Left ventricle myocardium superior (tissue), 1 donor: Measurements from ENCODE around the gene INO80B. TPM values are rescaled to one million over a fixed set of nuclear protein-coding genes. Genes with fewer than 3 reads are reported as not detected.

Experiments used
- ATAC-seq: fragments of 200-7000 bp; cut with Tn5 transposase; one replicate; pipeline ENCODE4 v1.9.1; 2020; ENCODE audit warnings: mild to moderate bottlenecking, moderate library complexity
- DNase-seq: peaks from one replicate; pipeline ENCODE4 v3.0.0-alpha.2; 2020
- intact Hi-C: fragments of 100-400 bp; cut with micrococcal nuclease; formaldehyde crosslinking; loops from one replicate; pipeline ENCODE4 v1.11.0; 2022
- total RNA-seq: library from RNA; stranded (reverse); fragmentation: NEBNext Ultra II Directional; extraction: Animal tissue kit (Norgen Biotek cat#: 25700); gene quantifications from one replicate; pipeline ENCODE4 v1.2.1, GENCODE V29; 2021
- donor health status: DM: no; HTN: yes; CAD: no; lungs with severe emphysema.

The INO80B gene
- total RNA-seq, 1 donor from 2014 or later: 16.4 TPM

DNA sequence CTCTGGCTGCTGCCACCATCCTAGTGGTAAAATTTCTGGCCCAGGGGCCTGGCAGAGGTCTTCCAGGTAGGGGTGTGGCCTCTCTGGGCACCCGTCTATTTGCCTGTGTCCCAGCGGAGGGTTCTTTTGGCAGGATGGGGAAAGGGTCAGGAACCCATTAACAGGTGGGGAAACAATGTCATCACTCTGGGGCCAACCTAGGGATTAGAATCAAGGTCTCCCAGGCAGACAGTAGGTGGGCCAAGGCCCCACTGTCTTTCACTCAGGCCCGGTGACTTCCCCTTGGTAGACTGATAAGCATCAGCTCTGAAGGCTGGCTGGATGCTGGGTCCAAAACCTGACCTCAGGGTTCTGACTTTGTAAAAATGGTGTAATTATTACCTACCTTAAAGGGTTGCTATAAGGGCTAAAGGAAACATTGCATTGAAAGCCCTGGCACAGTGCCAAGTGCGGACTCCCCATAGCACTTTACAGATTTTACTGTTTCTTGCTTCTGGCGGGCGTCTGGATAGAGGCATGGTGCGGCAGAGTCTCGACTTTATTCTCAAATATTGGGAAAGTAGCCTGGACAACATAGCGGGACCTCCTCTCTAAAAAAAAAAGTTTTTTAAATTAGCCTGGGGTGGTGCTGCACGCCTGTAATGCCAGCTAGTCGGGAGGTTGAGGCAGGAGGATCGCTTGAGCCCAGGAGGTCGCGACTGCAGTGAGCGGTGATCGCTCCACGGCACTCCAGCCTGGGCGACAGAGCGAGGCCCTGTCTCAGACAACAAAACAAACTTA lies 42.3 kb downstream of the INO80B start:
- no peak for ATAC-seq
- no peak for DNase-seq
- intact Hi-C loops: no loop called here

GRCh38 chr2:74497777-74498499 lies 43.1 kb downstream of the INO80B start:
- intact Hi-C loops: no loop called here
- peak; percentile 10 for ATAC-seq
- DNase-seq: no peak

- intact Hi-C loops: no loop called here
- ATAC-seq (no peak), DNase-seq (no peak)
Observed at GRCh38 chr2:74498500-74499266, 43.8 kb downstream of the INO80B start.

GRCh38 chr2:74499267-74499939 lies 44.5 kb downstream of the INO80B start, which contains the start of gene LBX2:
Gene LBX2, minus strand, starts transcription at chr2:74499603. Its CDS starts 66 bp downstream, at chr2:74499537.
- intact Hi-C loops: no loop called here
- no peak for ATAC-seq
- DNase-seq: no peak

- DNase-seq (no peak), ATAC-seq (no peak)
- intact Hi-C loops: loop anchor here (5.0 kb wide), 1 partner anchor 87 kb away; no protein-coding TSS in a partner anchor
Observed at GRCh38 chr2:74499940-74500577, 45.2 kb downstream of the INO80B start.

DNA sequence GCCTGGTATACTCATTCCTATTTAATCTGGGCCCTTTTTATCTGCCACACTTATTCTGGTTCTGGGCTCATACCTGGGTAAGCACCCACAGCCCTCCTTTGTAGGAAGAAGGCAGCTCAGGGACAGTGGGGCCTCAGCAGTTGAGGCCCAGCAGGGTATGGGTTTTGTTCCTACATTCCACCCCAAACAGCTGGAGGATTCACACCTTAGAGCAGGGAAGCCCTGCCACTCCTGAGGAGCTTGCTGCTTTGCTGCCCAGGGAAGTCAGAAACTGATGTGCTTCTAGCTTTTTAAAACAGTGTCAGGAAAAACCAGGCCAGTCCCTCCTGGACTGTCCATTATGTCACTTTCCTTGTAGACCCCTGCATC lies 45.7 kb downstream of the INO80B start:
- ATAC-seq: no peak

GRCh38 chr2:74501335-74502071 lies 46.6 kb downstream of the INO80B start:
- intact Hi-C loops: loop anchor here (5.0 kb wide), 1 partner anchor 86 kb away; no protein-coding TSS in a partner anchor
- DNase-seq (no peak), ATAC-seq (no peak)

More for the DNA sequence above, 45.7 kb downstream of the INO80B start:
- no peak for DNase-seq
- intact Hi-C loops: loop anchor here (5.0 kb wide), 1 partner anchor 87 kb away; no protein-coding TSS in a partner anchor

- intact Hi-C loops: loop anchor here (5.0 kb wide), 1 partner anchor 85 kb away; no protein-coding TSS in a partner anchor
- peak; percentile 7 for ATAC-seq
- peak; percentile 37 for DNase-seq
Observed at GRCh38 chr2:74502147-74502719, 47.3 kb downstream of the INO80B start.

DNA sequence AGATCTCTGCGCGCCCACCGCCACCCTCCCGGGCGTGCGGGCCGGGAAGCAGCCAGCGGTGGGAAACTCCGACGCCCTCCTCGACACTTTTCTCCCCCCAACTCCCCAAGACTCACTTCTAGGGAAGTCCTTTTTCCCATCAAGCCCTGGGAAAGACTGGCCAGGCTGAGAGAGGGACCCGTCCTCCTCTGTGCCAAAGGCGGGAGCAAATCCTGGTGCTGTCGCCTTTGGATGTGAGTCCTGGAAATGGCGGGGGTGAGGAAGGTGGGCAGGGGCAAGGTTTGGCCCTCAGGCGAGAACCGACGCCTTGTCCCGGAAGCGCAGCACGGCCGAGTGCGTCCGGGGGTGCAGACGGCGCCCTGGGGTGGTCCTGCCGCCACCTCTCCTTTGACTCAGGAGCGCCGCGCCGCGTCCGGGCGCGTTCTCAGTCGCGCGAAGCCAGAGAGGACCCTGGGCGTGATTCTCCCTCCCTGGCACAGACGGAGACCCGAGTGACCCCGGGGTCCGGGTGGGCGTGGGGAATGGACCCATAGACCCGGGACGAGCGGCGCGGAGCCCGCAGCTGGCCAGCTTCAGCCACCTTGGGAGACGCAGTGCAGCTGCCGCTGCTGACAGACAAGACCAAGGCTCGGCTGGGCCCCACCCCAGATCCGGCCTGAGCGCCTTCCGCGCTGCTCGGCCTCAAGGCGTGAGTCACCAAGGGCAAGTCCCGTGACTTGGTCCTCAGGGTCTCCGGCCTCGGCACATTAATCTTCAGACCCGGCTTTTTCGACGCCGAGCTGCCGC lies 48.0 kb downstream of the INO80B start:
- intact Hi-C loops: loop anchor here (5.0 kb wide), 1 partner anchor 84 kb away; no protein-coding TSS in a partner anchor
- DNase-seq: peak; percentile 90
- ATAC-seq: peak; percentile 73

- DNase-seq: no peak
- ATAC-seq: no peak
- intact Hi-C loops: loop anchor here (5.0 kb wide), 1 partner anchor 84 kb away; no protein-coding TSS in a partner anchor
Observed at GRCh38 chr2:74503506-74504475, 48.9 kb downstream of the INO80B start.

DNA sequence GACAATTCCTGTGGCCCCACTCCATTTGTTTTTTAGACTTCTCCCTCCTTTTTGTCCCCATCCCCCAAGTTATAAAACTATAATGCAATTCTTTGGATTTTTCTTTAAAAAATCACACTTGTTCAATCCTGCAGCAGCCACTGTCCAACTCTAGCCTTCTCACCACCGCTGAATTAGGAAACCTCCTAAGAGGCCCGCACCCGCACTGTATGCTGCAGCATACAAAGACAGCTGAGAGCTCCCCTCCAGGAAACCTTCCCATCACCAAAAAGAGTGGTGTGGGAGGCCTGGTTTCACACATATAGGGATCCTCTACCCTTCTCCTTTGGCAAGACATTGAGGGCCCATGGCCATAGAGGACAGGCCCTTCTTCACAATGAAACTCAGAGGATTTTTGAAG lies 49.7 kb downstream of the INO80B start:
- intact Hi-C loops: loop anchor here (5.0 kb wide), 1 partner anchor 83 kb away; no protein-coding TSS in a partner anchor
- no peak for DNase-seq
- no peak for ATAC-seq

- intact Hi-C loops: no loop called here
- ATAC-seq (no peak), DNase-seq (no peak)
Observed at GRCh38 chr2:74505448-74506246, 50.8 kb downstream of the INO80B start.

DNA sequence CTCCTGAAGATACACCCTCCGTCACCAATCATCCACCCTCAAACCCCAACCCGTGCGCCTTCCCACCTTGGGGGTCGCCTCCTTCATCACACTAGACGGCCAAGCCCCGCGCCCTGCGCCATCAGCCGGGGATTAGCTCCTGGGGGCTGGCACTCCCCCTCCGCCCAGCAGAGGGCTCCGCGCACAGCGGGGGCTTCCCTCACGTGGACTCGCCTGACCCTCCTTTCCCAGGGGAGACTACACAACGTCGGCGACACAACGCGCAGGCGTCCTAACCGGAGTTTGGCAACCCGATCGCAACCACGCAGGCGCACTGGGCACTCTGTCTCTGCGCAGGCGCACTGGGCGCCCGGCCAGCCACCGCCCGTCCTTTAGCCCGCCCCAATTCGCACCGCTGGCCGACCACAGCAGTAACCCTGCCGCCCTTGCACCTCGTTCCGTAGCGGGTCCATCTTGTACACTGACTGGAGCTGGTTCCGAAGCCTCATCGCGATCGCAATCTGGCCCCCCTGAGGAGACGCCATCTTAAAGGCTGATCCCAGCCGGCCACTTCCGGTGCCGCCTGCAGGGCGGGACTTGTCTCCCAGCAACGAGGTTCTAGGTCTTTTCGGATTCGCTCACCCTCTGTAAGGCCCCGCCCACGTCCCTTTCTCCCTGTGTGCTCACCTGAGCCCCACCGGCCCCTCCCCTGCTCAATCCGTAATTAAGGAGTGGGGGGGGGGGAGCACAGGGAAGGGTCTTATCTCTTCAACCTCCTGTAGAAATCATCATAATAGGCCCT lies 52.4 kb downstream of the INO80B start, which contains the start of gene PCGF1:
TSS of gene PCGF1 (minus strand) at position 551 of the 781 bp plus-strand sequence. CDS start at position 524, 27 bp downstream.
- intact Hi-C loops: no loop called here
- DNase-seq (peak; percentile 100), ATAC-seq (peak; percentile 94)
